Measurements from ENCODE around the gene HEMGN.
A peak's percentile ranks its signal among the peaks of the same experiment; 100 is the strongest.

GRCh38 chr9:97940741-97941140 lies 2.8 kb upstream of the HEMGN start:
- TF ChIP-seq CTCF (IDR thresholded peaks at IDR 0.05; ENCODE audit: poor library complexity, severe bottlenecking) (no peak), EZH2 (IDR thresholded peaks at IDR 0.05; ENCODE audit: borderline replicate concordance, insufficient read depth, low read length, poor library complexity, severe bottlenecking) (no peak), REST (IDR thresholded peaks at IDR 0.05; ENCODE audit: borderline replicate concordance) (no peak), SMC3 (conservative IDR thresholded peaks at IDR 0.05; ENCODE audit: poor library complexity) (no peak), POLR2AphosphoS5 (IDR thresholded peaks at IDR 0.05) (peak; percentile 68), EP300 (conservative IDR thresholded peaks at IDR 0.05; ENCODE audit: poor library complexity, severe bottlenecking) (peak; percentile 85)
